WTC11 (cell line): Measurements from ENCODE around the gene SERPINB13. TPM values are rescaled to one million over a fixed set of nuclear protein-coding genes. Genes with fewer than 3 reads are reported as not detected.

Experiments used
- ATAC-seq: fragments of 200-7000 bp; cut with Tn5 transposase; 2 replicates; pipeline ENCODE4 v1.10.0; 2021; ENCODE audit warnings: mild to moderate bottlenecking, moderate library complexity
- CTCF ChIA-PET: fragments of 300-600 bp; sonication (Branson Sonifier 250); formaldehyde crosslinking; loops from one replicate; lab custom pipeline; 2021; ENCODE audit warnings: antibody characterized with exemption; lab: Charles Lee
- POLR2A ChIA-PET: fragments of 350-600 bp; sonication (Branson Sonifier 250); formaldehyde crosslinking; loops from one replicate; lab custom pipeline; 2021; ENCODE audit warnings: antibody characterized with exemption; lab: Charles Lee
- DNase-seq: peaks from one replicate; pipeline ENCODE4 v3.0.0; 2021; ENCODE audit warnings: low spot score
- H3K27ac Mint-ChIP-seq: 2 replicates; pipeline ENCODE4 v1.8.0; 2021; ENCODE audit warnings: mixed read lengths
- H3K27me3 Mint-ChIP-seq: 2 replicates; pipeline ENCODE4 v1.8.0; 2021; ENCODE audit warnings: low read depth, mild to moderate bottlenecking, moderate library complexity, mixed read lengths
- H3K36me3 Mint-ChIP-seq: 2 replicates; pipeline ENCODE4 v1.8.0; 2021; ENCODE audit warnings: mixed read lengths
- H3K4me1 Mint-ChIP-seq: 2 replicates; pipeline ENCODE4 v1.8.0; 2022; ENCODE audit warnings: mixed read lengths
- H3K4me3 Mint-ChIP-seq: 2 replicates; pipeline ENCODE4 v1.8.0; 2021; ENCODE audit warnings: mild to moderate bottlenecking, moderate library complexity, mixed read lengths
- H3K9me3 Mint-ChIP-seq: 2 replicates; pipeline ENCODE4 v1.8.0; 2021; ENCODE audit warnings: mixed read lengths
- AFF4 ChIP-seq: sonication (generic); formaldehyde crosslinking; IDR thresholded peaks from 2 replicates; pipeline ENCODE4 v1.8.1; 2023; ENCODE audit warnings: mild to moderate bottlenecking, missing genetic modification reagents, borderline replicate concordance
- ATF3 ChIP-seq: sonication (generic); formaldehyde crosslinking; conservative IDR thresholded peaks from 2 replicates; pipeline ENCODE4 v1.8.1; 2022; ENCODE audit warnings: mild to moderate bottlenecking, missing genetic modification reagents
- EMX1 ChIP-seq: fragments of 250-450 bp; sonication (Bioruptor Pico); IDR thresholded peaks from 2 replicates; pipeline ENCODE4 v1.8.0; 2021; ENCODE audit warnings: mild to moderate bottlenecking
- GRHL2 ChIP-seq: fragments of 250-450 bp; sonication (Bioruptor Pico); IDR thresholded peaks from 2 replicates; pipeline ENCODE4 v1.8.0; 2022; ENCODE audit warnings: mild to moderate bottlenecking, moderate library complexity; ENCODE audit not compliant: insufficient replicate concordance, severe bottlenecking
- JUN ChIP-seq: sonication (generic); formaldehyde crosslinking; IDR thresholded peaks from 2 replicates; pipeline ENCODE4 v1.8.0; 2023; ENCODE audit warnings: mild to moderate bottlenecking, missing genetic modification reagents
- RELA ChIP-seq: sonication (generic); formaldehyde crosslinking; IDR thresholded peaks from 2 replicates; pipeline ENCODE4 v1.8.1; 2022; ENCODE audit warnings: missing genetic modification reagents, mild to moderate bottlenecking, borderline replicate concordance
- SOX15 ChIP-seq: fragments of 250-450 bp; sonication (Bioruptor Pico); IDR thresholded peaks from 2 replicates; pipeline ENCODE4 v1.9.0; 2021; ENCODE audit warnings: mild to moderate bottlenecking
- TCF7 ChIP-seq: sonication (generic); formaldehyde crosslinking; IDR thresholded peaks from 2 replicates; pipeline ENCODE4 v1.8.0; 2022; ENCODE audit warnings: mild to moderate bottlenecking, low read depth, missing genetic modification reagents, moderate library complexity
- ZNF512 ChIP-seq: sonication (generic); formaldehyde crosslinking; IDR thresholded peaks from 2 replicates; pipeline ENCODE4 v1.8.1; 2022; ENCODE audit warnings: missing genetic modification reagents, borderline replicate concordance
- total RNA-seq: library from RNA; stranded (reverse); gene quantifications from 3 replicates; pipeline ENCODE4 v1.2.3, GENCODE V29; 2021

The SERPINB13 gene
- total RNA-seq, 1 experiment from 2014 or later = not detected

- TF ChIP-seq EMX1 (CRISPR knock-in tag) (no peak), RELA (CRISPR knock-in tag) (no peak), ATF3 (CRISPR knock-in tag) (no peak), GRHL2 (no peak), ZNF512 (CRISPR knock-in tag) (no peak), TCF7 (CRISPR knock-in tag) (no peak)
Measured at GRCh38 chr18:63646936-63647335, 59.8 kb downstream of the SERPINB13 start (continued).

GRCh38 chr18:63648241-63648640, 61.1 kb downstream of the SERPINB13 start:
- ChIA-PET POLR2A (no interaction called here), CTCF (interaction anchor here (1.2 kb wide), 1 partner anchor 70 kb away, joined by 3 read pairs; no protein-coding TSS in a partner anchor)
- DNase-seq (no peak), ATAC-seq (no peak)
- no peak for TF ChIP-seq AFF4
- TF ChIP-seq SOX15 (CRISPR knock-in tag) = no peak
- TF ChIP-seq JUN = no peak
- no peak for TF ChIP-seq RELA (CRISPR knock-in tag)
- Mint-ChIP-seq H3K9me3 (peaks cover 10% of the 10 kb centered on the region), H3K4me1 (peaks cover 39% of the 10 kb centered on the region), H3K4me3 (no peak overlapping the region), H3K27me3 (no peaks in the 10 kb centered on the region), H3K36me3 (no peaks in the 10 kb centered on the region), H3K27ac (no peak overlapping the region)

Other genes starting within 250 kb of the SERPINB13 start
- gene KDSR, start 220.1 kb upstream of the SERPINB13 start, total RNA-seq = 48.4 to 51.8 TPM (median 49.5 TPM) in 3 replicates
- gene VPS4B, start 164.9 kb upstream of the SERPINB13 start, total RNA-seq = 37.8 to 44.1 TPM (median 42.8 TPM) in 3 replicates
- 0.17 to 0.25 TPM (median 0.18 TPM) in 3 replicates for gene SERPINB5, start 110.4 kb upstream of the SERPINB13 start, total RNA-seq
- gene SERPINB12, start 45.0 kb upstream of the SERPINB13 start, total RNA-seq = not detected in 3 replicates
- gene SERPINB4, start 56.9 kb downstream of the SERPINB13 start, total RNA-seq = 0.37 to 1.3 TPM (median 0.53 TPM) in 3 replicates
- 0.11 to 0.22 TPM in 2 of 3 replicates, not detected in the other for gene SERPINB3, start 74.5 kb downstream of the SERPINB13 start, total RNA-seq
- not detected in 3 replicates for gene SERPINB11, start 115.6 kb downstream of the SERPINB13 start, total RNA-seq
- not detected in 3 replicates for gene SERPINB7, start 188.1 kb downstream of the SERPINB13 start, total RNA-seq